Loucy (cell line): ENCODE data around the gene CLIC3.

ENCODE experiments used
- H2AFZ ChIP-seq: fragments of 200-600 bp; sonication (generic); 2 replicates; pipeline ENCODE4 v1.6.0; 2016; ENCODE audit warnings: antibody characterized with exemption, mild to moderate bottlenecking, low read length, moderate library complexity
- H3F3A ChIP-seq: fragments of 200-600 bp; 2 replicates; pipeline ENCODE4 v1.6.0; 2016; ENCODE audit warnings: antibody characterized with exemption, low read depth, mild to moderate bottlenecking
- H3K27me3 ChIP-seq: fragments of 200-600 bp; sonication (generic); 2 replicates; pipeline ENCODE4 v1.6.1; 2014; ENCODE audit warnings: low read length, mild to moderate bottlenecking; ENCODE audit not compliant: insufficient read depth, poor library complexity, severe bottlenecking
- H3K36me3 ChIP-seq: fragments of 200-600 bp; sonication (generic); 2 replicates; pipeline ENCODE4 v1.6.1; 2016; ENCODE audit warnings: low read length; ENCODE audit not compliant: insufficient read depth
- H3K4me1 ChIP-seq: fragments of 200-600 bp; sonication (generic); 2 replicates; pipeline ENCODE4 v1.5.1; 2014; ENCODE audit warnings: low read length, mild to moderate bottlenecking; ENCODE audit not compliant: insufficient read depth, poor library complexity, severe bottlenecking
- H3K4me2 ChIP-seq: fragments of 200-600 bp; sonication (generic); 2 replicates; pipeline ENCODE4 v1.6.0; 2014; ENCODE audit warnings: antibody characterized with exemption, low read length, low read depth, mild to moderate bottlenecking; ENCODE audit not compliant: poor library complexity, severe bottlenecking
- H3K4me3 ChIP-seq: fragments of 200-600 bp; sonication (generic); 2 replicates; pipeline ENCODE4 v1.5.1; 2014; ENCODE audit warnings: low read length, mild to moderate bottlenecking, mixed read lengths; ENCODE audit not compliant: poor library complexity, severe bottlenecking
- H3K79me2 ChIP-seq: fragments of 200-600 bp; sonication (generic); 2 replicates; pipeline ENCODE4 v1.6.1; 2014; ENCODE audit warnings: low read length; ENCODE audit not compliant: insufficient read depth
- H3K9ac ChIP-seq: fragments of 200-600 bp; sonication (generic); 2 replicates; pipeline ENCODE4 v1.6.0; 2014; ENCODE audit warnings: mild to moderate bottlenecking, low read depth, low read length, moderate library complexity; ENCODE audit not compliant: poor library complexity, severe bottlenecking
- H3K9me2 ChIP-seq: fragments of 200-600 bp; sonication (generic); replicated peaks from 2 replicates; pipeline ENCODE4 v1.6.1; 2016; ENCODE audit warnings: low read depth, low read length, mixed read lengths
- H3K9me3 ChIP-seq: fragments of 200-600 bp; sonication (generic); 2 replicates; pipeline ENCODE4 v1.6.1; 2014; ENCODE audit warnings: mild to moderate bottlenecking, antibody characterized with exemption, low read length, low read depth; ENCODE audit not compliant: insufficient read depth
- H4K20me1 ChIP-seq: fragments of 200-600 bp; sonication (generic); 2 replicates; pipeline ENCODE4 v1.6.0; 2014; ENCODE audit warnings: antibody characterized with exemption, low read length, mild to moderate bottlenecking; ENCODE audit not compliant: insufficient read depth, poor library complexity, severe bottlenecking
- CTCF ChIP-seq: fragments of 200-600 bp; sonication (generic); conservative IDR thresholded peaks from 2 replicates; pipeline ENCODE4 v1.5.1; 2014; ENCODE audit warnings: mild to moderate bottlenecking, antibody characterized with exemption, low read length
- EZH2phosphoT487 ChIP-seq: fragments of 200-600 bp; IDR thresholded peaks from 2 replicates; pipeline ENCODE4 v1.6.1; 2018; ENCODE audit warnings: antibody characterized with exemption, mild to moderate bottlenecking, moderate library complexity, borderline replicate concordance

Gene CLIC3

GRCh38 chr9:137040568-137040967, 44.2 kb upstream of the CLIC3 start:
- Histone ChIP-seq H3K4me2 (no peak overlapping the region), H3K4me3 (no peak overlapping the region), H3K9me2 (no peaks in the 10 kb centered on the region), H3K9me3 (no peaks in the 10 kb centered on the region), H2AFZ (no peak overlapping the region), H3K79me2 (peaks cover 21% of the 10 kb centered on the region; the same call in 1 of the 2 replicates), H3K4me1 (peaks cover 19% of the 10 kb centered on the region), H3K27me3 (no peaks in the 10 kb centered on the region), H3K9ac (no peak overlapping the region), H3K36me3 (no peaks in the 10 kb centered on the region), H3F3A (no peaks in the 10 kb centered on the region), H4K20me1 (peaks cover 23% of the 10 kb centered on the region)
- TF ChIP-seq EZH2phosphoT487 (no peak), CTCF (no peak)

GRCh38 chr9:137039611-137040366, 43.4 kb upstream of the CLIC3 start:
- Histone ChIP-seq H3K4me1 (peaks cover 18% of the 10 kb centered on the region), H3K36me3 (no peaks in the 10 kb centered on the region), H3K4me3 (no peak overlapping the region), H3F3A (no peaks in the 10 kb centered on the region), H3K79me2 (peaks cover 14% of the 10 kb centered on the region; the same call in 1 of the 2 replicates), H3K9ac (no peak overlapping the region), H4K20me1 (peaks cover 17% of the 10 kb centered on the region), H3K9me3 (no peaks in the 10 kb centered on the region), H3K4me2 (no peak overlapping the region), H3K27me3 (no peaks in the 10 kb centered on the region), H3K9me2 (no peaks in the 10 kb centered on the region), H2AFZ (no peak overlapping the region)
- TF ChIP-seq CTCF (no peak), EZH2phosphoT487 (no peak)

- no peak overlapping the region for H2AFZ ChIP-seq
- no peak overlapping the region for H3K9ac ChIP-seq
- TF ChIP-seq CTCF (no peak), EZH2phosphoT487 (no peak)
- no peaks in the 10 kb centered on the region for H3K9me2 ChIP-seq
- peaks cover 14% of the 10 kb centered on the region for H3K4me1 ChIP-seq
- H3K4me2 ChIP-seq = no peak overlapping the region
- peaks cover 7% of the 10 kb centered on the region; the same call in 1 of the 2 replicates for H3K79me2 ChIP-seq
- H3K27me3 ChIP-seq = no peaks in the 10 kb centered on the region
- H3K4me3 ChIP-seq = no peak overlapping the region
- H3F3A ChIP-seq = 0 out of 2 replicates have a peak, but pooled peaks cover under 1% of the 10 kb centered on the region
- no peaks in the 10 kb centered on the region for H3K9me3 ChIP-seq
- no peaks in the 10 kb centered on the region for H3K36me3 ChIP-seq
- peaks cover 8% of the 10 kb centered on the region for H4K20me1 ChIP-seq
Measured at GRCh38 chr9:137038916-137039315, 42.5 kb upstream of the CLIC3 start.
